ENCODE data around the gene CEPT1. TPM values are rescaled to one million over a fixed set of nuclear protein-coding genes. Genes with fewer than 3 reads are reported as not detected.

CEPT1 gene
- total and polyA plus RNA-seq, 10 of the 15 experiments (the other 5 are each of a cell fraction or from before 2014, with no cell fraction given) = 29.4 to 77.9 (median 54.8) TPM

DNA sequence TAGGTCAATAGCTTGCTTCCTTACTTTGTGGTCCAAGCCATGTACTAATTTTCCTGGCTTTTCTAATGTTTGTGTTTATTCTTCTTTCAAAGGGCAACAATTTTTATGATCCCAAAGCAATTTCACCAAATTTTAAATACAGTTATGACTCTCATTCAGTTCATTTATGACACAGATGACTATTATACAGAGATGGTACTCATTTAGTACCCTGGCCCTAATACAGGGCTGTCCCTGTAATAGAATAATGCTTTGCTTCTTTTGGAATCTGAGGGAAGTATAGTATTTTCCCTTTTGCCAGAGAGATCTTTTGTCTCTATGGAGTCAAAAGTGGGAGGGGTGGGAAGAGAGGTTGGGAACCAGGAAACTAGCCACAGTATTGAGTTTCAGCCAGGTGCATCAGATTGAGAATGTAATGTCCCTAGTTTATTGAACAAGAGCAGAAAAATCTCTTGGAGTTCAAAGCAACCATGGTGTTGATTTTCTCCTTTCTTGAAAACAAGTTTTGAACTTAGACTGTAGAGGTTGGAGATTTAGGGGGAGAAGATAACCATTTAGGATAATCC is 40.0 kb downstream of the CEPT1 start:
- BruUV-seq (replicated peaks) = no TSS peak
- ChIA-PET RAD21 (ENCODE audit: unreplicated experiment) (interaction anchor here (0.8 to 1.3 kb wide), 2 partner anchors 10 to 36 kb away, joined by 3 read pairs; no protein-coding TSS in a partner anchor), SMC1A (ENCODE audit: uncharacterized antibody, unreplicated experiment) (interaction anchor here (0.8 to 1.5 kb wide), 7 partner anchors 11 to 34 kb away, joined by 3 to 5 read pairs (median 4); no protein-coding TSS in a partner anchor), POLR2A (interaction anchor here (1.0 to 1.1 kb wide), 3 partner anchors 11 to 18 kb away, joined by 3 to 4 read pairs (median 4); no protein-coding TSS in a partner anchor), CTCF (interaction anchor here (0.8 to 1.5 kb wide), 2 partner anchors 55 to 149 kb away, joined by 3 read pairs; no protein-coding TSS in a partner anchor)
- Histone ChIP-seq H4K20me1 (ENCODE audit: control insufficient read depth, insufficient read depth) (no peaks in the 10 kb centered on the region), H3K4me1 (ENCODE audit: control insufficient read depth, insufficient read depth, low read length) (no peaks in the 10 kb centered on the region; the same call in 1 of the 2 replicates), H3K27ac (ENCODE audit: control insufficient read depth, insufficient read depth) (no peak overlapping the region; the same call in 1 of the 2 replicates), H3K9me3 (replicated peaks; ENCODE audit: control insufficient read depth, insufficient read depth, low read length) (no peaks in the 10 kb centered on the region), H3K27me3 (replicated peaks in 1 of 2; ENCODE audit: control insufficient read depth in 2 of 2, insufficient read depth in 2 of 2, low read length in 1 of 2) (no peaks in the 10 kb centered on the region), H3K9ac (ENCODE audit: control insufficient read depth, insufficient read depth, low read length) (no peak overlapping the region), H3K4me2 (ENCODE audit: control insufficient read depth, insufficient read depth) (no peak overlapping the region), H3K4me3 (no peak overlapping the region), H3K79me2 (ENCODE audit: control insufficient read depth, insufficient read depth, low read length) (peaks cover 5% of the 10 kb centered on the region), H3K36me3 (ENCODE audit: control insufficient read depth in 2 of 2, insufficient read depth in 2 of 2, low read length in 1 of 2) (peaks cover 0 to 23% of the 10 kb centered on the region in 2 experiments; a peak in 3 of 4 replicates), H2AFZ (ENCODE audit: control insufficient read depth, low read depth, low read length) (no peak overlapping the region)
- in situ Hi-C loops (cut with MboI) = no loop called here
- intact Hi-C loops (cut with micrococcal nuclease; ENCODE audit: unreplicated experiment) = no loop called here
- ATAC-seq = peak; percentile 37; the same call in 1 of the 3 replicates
- FAIRE-seq = no peak
- no peak for DNase-seq (ENCODE audit: low read depth, low spot score)
- TF ChIP-seq, protein P1, sequence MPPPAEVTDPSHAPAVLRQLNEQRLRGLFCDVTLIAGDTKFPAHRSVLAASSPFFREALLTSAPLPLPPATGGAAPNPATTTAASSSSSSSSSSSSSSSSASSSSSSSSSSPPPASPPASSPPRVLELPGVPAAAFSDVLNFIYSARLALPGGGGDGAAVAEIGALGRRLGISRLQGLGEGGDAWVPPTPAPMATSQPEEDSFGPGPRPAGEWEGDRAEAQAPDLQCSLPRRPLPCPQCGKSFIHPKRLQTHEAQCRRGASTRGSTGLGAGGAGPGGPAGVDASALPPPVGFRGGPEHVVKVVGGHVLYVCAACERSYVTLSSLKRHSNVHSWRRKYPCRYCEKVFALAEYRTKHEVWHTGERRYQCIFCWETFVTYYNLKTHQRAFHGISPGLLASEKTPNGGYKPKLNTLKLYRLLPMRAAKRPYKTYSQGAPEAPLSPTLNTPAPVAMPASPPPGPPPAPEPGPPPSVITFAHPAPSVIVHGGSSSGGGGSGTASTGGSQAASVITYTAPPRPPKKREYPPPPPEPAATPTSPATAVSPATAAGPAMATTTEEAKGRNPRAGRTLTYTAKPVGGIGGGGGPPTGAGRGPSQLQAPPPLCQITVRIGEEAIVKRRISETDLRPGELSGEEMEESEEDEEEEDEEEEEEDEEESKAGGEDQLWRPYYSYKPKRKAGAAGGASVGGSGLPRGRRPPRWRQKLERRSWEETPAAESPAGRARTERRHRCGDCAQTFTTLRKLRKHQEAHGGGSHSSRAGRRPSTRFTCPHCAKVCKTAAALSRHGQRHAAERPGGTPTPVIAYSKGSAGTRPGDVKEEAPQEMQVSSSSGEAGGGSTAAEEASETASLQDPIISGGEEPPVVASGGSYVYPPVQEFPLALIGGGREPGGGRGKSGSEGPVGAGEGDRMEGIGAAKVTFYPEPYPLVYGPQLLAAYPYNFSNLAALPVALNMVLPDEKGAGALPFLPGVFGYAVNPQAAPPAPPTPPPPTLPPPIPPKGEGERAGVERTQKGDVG (CRISPR knock-in tag; IDR thresholded peaks at IDR 0.05) = no peak
- TF ChIP-seq NR2C1 (IDR thresholded peaks at IDR 0.05) (no peak), CHD4 (IDR thresholded peaks at IDR 0.05) (no peak), SIX5 (IDR thresholded peaks at IDR 0.05; ENCODE audit: low read depth, low read length, severe bottlenecking) (no peak), RBBP5 (conservative IDR thresholded peaks at IDR 0.05) (no peak), CEBPB (IDR thresholded peaks at IDR 0.05; ENCODE audit: borderline replicate concordance in 1 of 2, low read depth in 2 of 2, low read length in 2 of 2) (no peak), TBL1XR1 (IDR thresholded peaks at IDR 0.05; ENCODE audit: low read depth, low read length) (no peak)

Measured in GM12878 (cell line).